Duodenal mucosa (tissue), 2 donors: ENCODE results near the gene RABL6.
"Not testable (repeated sequence)": the region's sequence is repeated elsewhere in the genome, so short reads cannot be mapped to it uniquely, and the experiment has no call there.

Experiments
- H3K27ac ChIP-seq: one replicate; pipeline ENCODE4 v1.7.0; 2013; ENCODE audit warnings: low read depth, low read length
- H3K27me3 ChIP-seq, 2 donors: one replicate each; pipeline ENCODE4 v1.7.0; 2013; ENCODE audit warnings: low read length in 2 of 2, control low read depth in 1 of 2; ENCODE audit not compliant: insufficient read depth in 2 of 2, control insufficient read depth in 1 of 2
- H3K36me3 ChIP-seq, 2 donors: one replicate each; pipeline ENCODE4 v1.7.0; 2013; ENCODE audit warnings: low read length in 2 of 2, control low read depth in 1 of 2; ENCODE audit not compliant: insufficient read depth in 2 of 2, control insufficient read depth in 1 of 2
- H3K4me1 ChIP-seq, 2 donors: one replicate each; pipeline ENCODE4 v1.7.0; 2013; ENCODE audit warnings: low read length in 2 of 2, control low read depth in 1 of 2; ENCODE audit not compliant: insufficient read depth in 2 of 2, control insufficient read depth in 1 of 2
- H3K4me3 ChIP-seq, 2 donors: one replicate each; pipeline ENCODE4 v1.7.0; 2013; ENCODE audit warnings: low read length in 2 of 2, low read depth in 1 of 2
- H3K9ac ChIP-seq, 2 donors: one replicate each; pipeline ENCODE4 v1.7.0; 2013; ENCODE audit warnings: low read length in 2 of 2, low read depth in 1 of 2
- H3K9me3 ChIP-seq, 2 donors: one replicate each; pipeline ENCODE4 v1.7.0; 2013; ENCODE audit warnings: low read length in 2 of 2, control low read depth in 1 of 2; ENCODE audit not compliant: control insufficient read depth in 1 of 2

Gene RABL6

GRCh38 chr9:136837146-136837855 is 29.6 kb downstream of the RABL6 start:
- Histone ChIP-seq H3K36me3 (peaks cover 3 to 26% of the 10 kb centered on the region in 2 donors), H3K9ac (no peak overlapping the region), H3K9me3 (no peaks in the 10 kb centered on the region), H3K4me3 (no peak overlapping the region), H3K27me3 (no peaks in the 10 kb centered on the region), H3K27ac (no peak overlapping the region), H3K4me1 (peaks cover 23 to 29% of the 10 kb centered on the region in 2 donors)

DNA sequence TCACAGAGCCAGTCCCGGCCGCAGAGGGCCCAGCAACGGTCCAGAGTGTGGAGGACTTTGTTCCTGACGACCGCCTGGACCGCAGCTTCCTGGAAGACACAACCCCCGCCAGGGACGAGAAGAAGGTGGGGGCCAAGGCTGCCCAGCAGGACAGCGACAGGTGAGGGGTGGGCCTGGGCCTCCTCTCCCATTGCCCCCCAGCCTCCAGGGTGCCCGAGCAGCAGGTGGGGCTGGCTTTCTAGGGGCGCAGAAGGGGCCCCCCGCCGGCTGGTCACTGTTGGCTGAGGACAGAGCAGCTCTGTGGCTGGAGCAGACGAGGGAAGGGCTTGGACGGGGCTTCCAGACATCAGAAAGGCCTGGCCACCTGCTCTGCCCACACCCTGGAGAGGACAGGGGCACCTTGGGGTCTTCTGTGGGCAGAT is 30.1 kb downstream of the RABL6 start:
- not testable (repeated sequence) for H3K27me3 ChIP-seq, H3K27ac ChIP-seq, H3K9ac ChIP-seq, H3K4me3 ChIP-seq, H3K9me3 ChIP-seq
- H3K36me3 ChIP-seq, result peaks cover 0 to 21% of the 10 kb centered on the region in 2 donors
- H3K4me1 ChIP-seq, result peaks cover 24 to 31% of the 10 kb centered on the region in 2 donors

DNA sequence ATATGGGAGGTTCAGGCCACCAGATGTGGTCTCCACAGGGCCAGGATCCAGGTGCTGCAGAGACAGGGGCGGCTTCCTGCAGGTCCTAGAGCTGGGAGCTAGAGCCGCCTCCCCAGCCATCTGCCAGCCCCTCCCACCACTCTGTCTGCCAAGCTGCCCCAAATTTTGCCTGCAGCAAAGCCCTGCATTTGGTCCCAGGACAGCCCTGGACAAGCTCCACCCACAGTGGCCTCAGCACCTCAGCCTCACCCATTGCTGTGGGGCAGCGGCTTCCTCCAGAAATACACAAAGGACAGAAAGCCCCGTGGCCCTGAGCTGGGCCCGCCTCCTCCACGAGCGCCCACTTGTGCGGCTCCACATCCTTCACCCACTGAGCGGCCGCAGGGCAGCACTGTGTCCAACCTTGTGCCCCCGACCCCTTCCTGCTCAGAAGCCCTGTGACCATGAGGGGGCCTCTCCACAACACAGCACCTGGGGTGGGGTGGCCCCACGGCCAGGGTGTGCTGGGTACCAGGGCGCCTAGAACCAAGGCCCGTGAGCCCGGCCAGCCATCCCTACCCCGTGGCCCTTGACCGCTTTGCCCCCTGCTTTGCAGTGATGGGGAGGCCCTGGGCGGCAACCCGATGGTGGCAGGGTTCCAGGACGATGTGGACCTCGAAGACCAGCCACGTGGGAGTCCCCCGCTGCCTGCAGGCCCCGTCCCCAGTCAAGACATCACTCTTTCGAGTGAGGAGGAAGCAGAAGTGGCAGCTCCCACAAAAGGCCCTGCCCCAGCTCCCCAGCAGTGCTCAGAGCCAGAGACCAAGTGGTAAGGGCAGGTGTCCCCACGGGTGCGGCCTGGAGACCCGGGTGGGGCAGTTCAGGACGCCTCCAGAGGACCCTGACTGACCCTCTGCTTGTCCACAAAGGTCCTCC is 30.8 kb downstream of the RABL6 start:
- Histone ChIP-seq H3K9ac (no peak overlapping the region), H3K4me1 (peaks cover 29 to 38% of the 10 kb centered on the region in 2 donors), H3K27me3 (no peaks in the 10 kb centered on the region), H3K4me3 (no peak overlapping the region), H3K36me3 (peaks cover 0 to 21% of the 10 kb centered on the region in 2 donors), H3K9me3 (no peaks in the 10 kb centered on the region), H3K27ac (no peak overlapping the region)

GRCh38 chr9:136839229-136840139 is 31.7 kb downstream of the RABL6 start:
- H3K27me3 ChIP-seq, result no peaks in the 10 kb centered on the region
- H3K4me1 ChIP-seq, result peaks cover 29 to 39% of the 10 kb centered on the region in 2 donors
- H3K27ac ChIP-seq, result no peak overlapping the region
- no peak overlapping the region for H3K9ac ChIP-seq
- no peak overlapping the region for H3K4me3 ChIP-seq
- no peaks in the 10 kb centered on the region for H3K9me3 ChIP-seq
- peaks cover 0 to 21% of the 10 kb centered on the region in 2 donors for H3K36me3 ChIP-seq

GRCh38 chr9:136840140-136840876 is 32.6 kb downstream of the RABL6 start:
- Histone ChIP-seq H3K9ac (peak overlapping the region in 1 of 2 donors; percentile 25), H3K4me3 (no peak overlapping the region), H3K27ac (peak overlapping the region; percentile 75), H3K27me3 (peaks cover 0 to 2% of the 10 kb centered on the region in 2 donors), H3K36me3 (peaks cover 0 to 19% of the 10 kb centered on the region in 2 donors), H3K9me3 (no peaks in the 10 kb centered on the region), H3K4me1 (peaks cover 29 to 39% of the 10 kb centered on the region in 2 donors)

DNA sequence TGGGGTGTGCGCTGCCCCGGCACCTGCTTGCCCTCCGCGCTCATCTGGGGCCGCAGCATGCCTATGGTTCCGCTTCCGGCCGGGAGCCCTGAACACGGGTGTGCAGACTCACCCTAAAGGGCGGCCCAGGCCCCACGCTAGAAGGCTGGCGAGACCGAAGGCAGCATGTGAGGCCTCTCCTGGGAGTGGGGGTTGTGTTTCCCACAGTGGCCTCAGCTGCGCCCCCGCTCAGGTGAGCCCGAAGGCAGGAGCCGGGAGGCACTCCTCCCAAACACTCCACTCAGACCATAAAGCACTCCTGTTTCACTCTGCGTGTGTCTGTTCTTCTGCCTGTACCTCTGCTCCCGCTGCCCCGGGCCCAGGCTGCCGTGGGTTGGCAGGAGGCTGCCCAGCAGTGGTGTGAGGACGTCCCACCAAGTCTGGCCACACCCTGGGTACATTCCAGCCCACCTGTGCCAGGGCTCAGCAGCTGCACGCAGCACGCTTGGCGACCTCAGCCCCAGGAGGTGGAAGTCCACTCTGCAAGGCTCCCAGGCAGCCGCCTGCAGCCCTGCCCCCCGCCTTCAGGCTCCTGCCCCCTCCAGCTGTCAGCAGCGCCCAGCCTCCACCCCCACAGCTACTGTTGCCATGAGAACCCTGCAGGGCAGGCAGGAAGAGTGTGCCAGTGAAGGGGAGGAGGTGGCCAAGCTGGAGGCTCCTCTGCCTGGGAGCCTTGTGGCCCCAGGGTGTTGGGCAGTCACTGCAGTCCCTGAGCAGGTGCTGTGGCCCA is 33.3 kb downstream of the RABL6 start:
- Histone ChIP-seq H3K4me3 (no peak overlapping the region), H3K27me3 (peaks cover 0 to 5% of the 10 kb centered on the region in 2 donors), H3K9me3 (no peaks in the 10 kb centered on the region), H3K36me3 (peaks cover 0 to 14% of the 10 kb centered on the region in 2 donors), H3K4me1 (peaks cover 29 to 39% of the 10 kb centered on the region in 2 donors), H3K9ac (peak overlapping the region; percentile 25 to 43), H3K27ac (peak overlapping the region; percentile 84)

- H3K27me3 ChIP-seq, H3K9me3 ChIP-seq: not testable (repeated sequence)
- Histone ChIP-seq H3K4me1 (peaks cover 29 to 39% of the 10 kb centered on the region in 2 donors), H3K27ac (peak overlapping the region; percentile 84), H3K36me3 (peaks cover 0 to 14% of the 10 kb centered on the region in 2 donors), H3K9ac (peak overlapping the region in 1 of 2 donors; percentile 66), H3K4me3 (peak overlapping the region; percentile 47 to 68)
Measured at GRCh38 chr9:136841646-136842379, 34.1 kb downstream of the RABL6 start.

GRCh38 chr9:136842380-136842948 is 34.7 kb downstream of the RABL6 start, which contains the start of gene AJM1:
AJM1 (plus strand) TSS chr9:136842478; CDS start chr9:136844415, 1,937 bp downstream.
- Histone ChIP-seq H3K27ac (peak within 1 kb of the TSS; percentile 84), H3K4me3 (peak within 1 kb of the TSS; percentile 47 to 68), H3K4me1 (peaks cover 29 to 39% of the 10 kb centered on the region in 2 donors), H3K9ac (peak within 1 kb of the TSS; percentile 25 to 66), H3K36me3 (peaks cover 0 to 14% of the 10 kb centered on the region in 2 donors)
- not testable (repeated sequence) for H3K27me3 ChIP-seq, H3K9me3 ChIP-seq
